GM12891 (cell line): ENCODE measurements around the gene CXCR3.
"Not testable (repeated sequence)": the region's sequence is repeated elsewhere in the genome, so short reads cannot be mapped to it uniquely, and the experiment has no call there.

Experiments used
- POLR2A ChIP-seq: IDR thresholded peaks from 2 replicates; pipeline ENCODE4 v1.6.1; 2011; ENCODE audit warnings: low read depth, low read length, control low read depth
- POLR2AphosphoS5 ChIP-seq: IDR thresholded peaks from 2 replicates; pipeline ENCODE4 v1.6.1; 2011; ENCODE audit warnings: low read depth, low read length, control low read depth
- TAF1 ChIP-seq: IDR thresholded peaks from 2 replicates; pipeline ENCODE4 v1.6.1; 2011; ENCODE audit warnings: low read depth, low read length, control low read depth

GRCh38 chrX:71611736-71612135 is 6.6 kb downstream of the CXCR3 start:
- TF ChIP-seq TAF1, POLR2AphosphoS5, POLR2A: not testable (repeated sequence)
